D721Med (cell line): ENCODE measurements around the gene SP2.

ENCODE experiments used
- DNase-seq: peaks from one replicate; pipeline ENCODE4 v3.0.0; 2011; ENCODE audit warnings: low spot score; ENCODE audit not compliant: insufficient read length
- FAIRE-seq: peaks from 2 replicates; lab custom pipeline; 2011; peaks lifted over from hg19 to GRCh38; lab: Jason Lieb, UNC
- CTCF ChIP-seq: IDR thresholded peaks from 2 replicates; pipeline ENCODE4 v1.5.1; 2012; ENCODE audit warnings: mild to moderate bottlenecking, control low read depth; ENCODE audit not compliant: insufficient read depth; ENCODE audit errors: missing control alignments

Gene SP2

GRCh38 chr17:47969930-47970724 is 74.1 kb downstream of the SP2 start:
- TF ChIP-seq CTCF, result no peak
- DNase-seq (no peak), FAIRE-seq (no peak)

DNA sequence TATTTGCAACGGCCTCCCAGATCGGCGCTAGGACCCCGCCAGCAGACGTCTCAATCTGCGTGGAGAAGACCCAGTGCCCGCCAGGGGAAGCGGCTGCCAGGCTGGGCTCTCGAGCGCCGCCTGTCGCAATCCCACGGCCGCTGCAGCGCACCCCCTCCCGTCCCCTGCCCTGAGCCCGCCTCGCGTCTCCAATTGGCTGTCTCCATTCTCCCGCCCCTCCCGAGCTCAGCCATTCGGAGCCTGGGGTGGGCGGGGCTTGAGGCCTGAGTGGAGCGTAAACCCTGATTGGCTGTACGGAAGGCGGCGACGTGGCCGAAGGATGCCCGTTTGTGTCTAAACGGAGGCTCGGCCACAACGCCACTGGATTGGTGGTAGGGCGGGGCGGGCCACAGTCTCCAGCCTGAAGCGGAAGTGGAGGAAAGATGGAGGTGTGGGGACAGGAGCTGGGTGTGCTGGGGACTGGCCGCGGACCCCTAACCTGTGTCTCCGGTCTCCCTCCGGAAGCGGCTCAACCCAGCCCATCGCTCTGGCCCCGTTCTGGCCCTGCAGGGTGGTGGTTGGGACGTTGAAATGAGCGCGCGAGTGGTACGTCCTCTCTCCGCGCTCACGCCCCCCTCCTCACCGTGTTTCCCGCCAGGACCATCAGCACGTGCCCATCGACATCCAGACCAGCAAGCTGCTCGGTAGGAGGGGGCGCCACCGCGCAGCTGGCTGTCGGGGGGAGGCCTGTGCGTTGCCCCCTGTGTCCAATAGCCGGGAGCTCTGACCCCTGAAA is 74.9 kb downstream of the SP2 start, which contains the start of gene CDK5RAP3:
TSS of gene CDK5RAP3 (plus strand) at position 389 of the 775 bp plus-strand sequence. CDS start at position 423, 34 bp downstream.
- peak; percentile 80 for TF ChIP-seq CTCF
- peak; percentile 82 for DNase-seq
- no peak for FAIRE-seq

DNA sequence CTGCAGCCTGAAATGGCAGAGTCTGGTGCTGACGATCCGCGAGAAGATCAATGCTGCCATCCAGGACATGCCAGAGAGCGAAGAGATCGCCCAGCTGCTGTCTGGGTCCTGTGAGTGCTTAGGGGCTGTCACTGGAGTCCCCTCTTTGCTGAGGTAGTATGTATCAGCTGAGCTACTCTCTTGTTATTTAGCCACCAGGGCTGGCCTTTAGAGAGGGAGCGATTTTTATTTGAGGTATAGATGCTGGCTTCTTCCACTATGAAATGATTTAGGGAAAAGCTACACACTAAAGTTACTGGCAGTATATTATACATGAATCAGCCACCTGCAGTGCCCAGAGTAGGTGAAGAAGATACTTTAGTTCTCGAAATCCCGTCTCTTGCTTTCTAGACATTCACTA is 77.5 kb downstream of the SP2 start:
- no peak for TF ChIP-seq CTCF
- DNase-seq, result no peak
- FAIRE-seq, result no peak

DNA sequence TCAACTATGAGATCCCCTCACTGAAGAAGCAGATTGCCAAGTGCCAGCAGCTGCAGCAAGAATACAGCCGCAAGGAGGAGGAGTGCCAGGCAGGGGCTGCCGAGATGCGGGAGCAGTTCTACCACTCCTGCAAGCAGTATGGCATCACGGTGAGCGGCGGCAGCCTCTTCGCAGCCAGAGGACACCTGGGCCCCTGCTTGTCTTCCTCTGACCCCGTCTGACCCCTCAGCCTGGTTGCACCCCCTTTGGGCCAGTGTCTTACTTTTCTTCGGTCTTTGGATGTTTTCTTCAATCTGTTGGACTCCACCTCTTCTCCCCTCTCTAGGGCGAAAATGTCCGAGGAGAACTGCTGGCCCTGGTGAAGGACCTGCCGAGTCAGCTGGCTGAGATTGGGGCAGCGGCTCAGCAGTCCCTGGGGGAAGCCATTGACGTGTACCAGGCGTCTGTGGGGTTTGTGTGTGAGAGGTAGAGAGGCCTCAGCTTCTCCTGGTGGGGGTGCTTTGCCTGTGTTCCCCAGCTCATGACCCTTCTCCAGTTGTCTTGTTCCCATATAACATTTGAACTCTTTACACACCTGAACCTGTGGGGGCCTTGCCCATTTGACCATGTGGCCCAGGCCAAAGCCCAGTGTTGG is 79.3 kb downstream of the SP2 start:
- TF ChIP-seq CTCF, result no peak
- no peak for FAIRE-seq
- DNase-seq, result no peak

DNA sequence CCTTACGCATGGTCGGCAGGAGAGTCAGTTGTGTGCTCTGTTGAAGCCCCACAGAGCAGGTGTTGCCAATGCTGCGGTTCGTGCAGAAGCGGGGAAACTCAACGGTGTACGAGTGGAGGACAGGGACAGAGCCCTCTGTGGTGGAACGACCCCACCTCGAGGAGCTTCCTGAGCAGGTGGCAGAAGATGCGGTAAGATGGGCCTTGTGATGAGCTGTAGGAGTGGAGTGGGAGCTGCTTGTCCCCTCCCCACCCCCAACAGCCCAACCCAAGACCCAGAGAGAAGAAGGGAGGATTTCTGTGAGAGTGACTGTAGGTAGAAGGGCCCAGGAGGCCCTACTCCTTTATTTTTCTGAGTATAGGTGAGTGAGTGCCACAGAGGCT is 79.8 kb downstream of the SP2 start:
- TF ChIP-seq CTCF, result no peak
- FAIRE-seq, result no peak
- DNase-seq, result no peak

DNA sequence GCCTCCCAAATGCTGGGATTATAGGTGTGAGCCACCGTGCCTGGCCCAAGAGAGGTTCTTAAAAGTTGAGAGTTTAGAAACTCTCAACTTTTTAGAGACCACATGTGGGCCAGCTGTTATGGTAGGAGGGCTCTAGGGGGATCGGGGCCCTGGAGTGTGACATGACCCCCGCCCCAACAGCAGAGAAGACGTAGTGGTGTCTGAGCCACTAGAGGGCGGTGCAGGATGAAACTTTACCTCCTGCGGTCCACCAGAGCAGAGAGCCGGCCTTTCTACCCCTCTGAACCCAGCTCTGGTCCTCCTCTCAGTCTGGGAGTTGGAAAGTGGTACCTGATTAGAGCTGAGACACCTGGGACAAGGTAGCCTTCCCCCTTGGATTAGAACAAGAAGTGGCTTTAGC is 82.3 kb downstream of the SP2 start:
- peak; percentile 96 for TF ChIP-seq CTCF
- FAIRE-seq, result no peak
- DNase-seq, result peak; percentile 94
